Bone marrow (tissue), 2 donors: Measurements from ENCODE around the gene NPC2.
A peak's percentile ranks its signal among the peaks of the same experiment; 100 is the strongest.
"Not testable (repeated sequence)": the region's sequence is repeated elsewhere in the genome, so short reads cannot be mapped to it uniquely, and the experiment has no call there.

ENCODE experiments used
- DNase-seq, 2 donors: peaks; one replicate each; lab custom pipeline; 2025; lab: John Stamatoyannopoulos, UW

NPC2 gene

GRCh38 chr14:74469548-74470518, 23.3 kb downstream of the NPC2 start:
- no peak for DNase-seq

- no peak for DNase-seq
Observed at GRCh38 chr14:74468513-74468912, 24.6 kb downstream of the NPC2 start.

- no peak for DNase-seq
Observed at GRCh38 chr14:74465335-74465734, 27.8 kb downstream of the NPC2 start.

- no peak for DNase-seq
Observed at GRCh38 chr14:74464785-74465184, 28.3 kb downstream of the NPC2 start.

- DNase-seq, result no peak
Observed at GRCh38 chr14:74463697-74464096, 29.4 kb downstream of the NPC2 start.

- no peak for DNase-seq
Observed at GRCh38 chr14:74462993-74463392, 30.1 kb downstream of the NPC2 start.

- DNase-seq, result no peak
Observed at GRCh38 chr14:74459976-74460375, 33.1 kb downstream of the NPC2 start.

- peak; percentile 3 to 8 for DNase-seq
Observed at GRCh38 chr14:74459289-74459946, 33.7 kb downstream of the NPC2 start.

- DNase-seq, result no peak
Observed at GRCh38 chr14:74457565-74457895, 35.6 kb downstream of the NPC2 start.

GRCh38 chr14:74456684-74457564, 36.2 kb downstream of the NPC2 start:
- no peak for DNase-seq

GRCh38 chr14:74454397-74454796, 38.7 kb downstream of the NPC2 start:
- DNase-seq, result not testable (repeated sequence)

- no peak for DNase-seq
Observed at GRCh38 chr14:74444866-74445265, 48.2 kb downstream of the NPC2 start.

GRCh38 chr14:74442757-74443156, 50.3 kb downstream of the NPC2 start:
- DNase-seq, result no peak

- DNase-seq, result no peak
Observed at GRCh38 chr14:74441113-74441512, 52.0 kb downstream of the NPC2 start.

GRCh38 chr14:74438351-74438915, 54.7 kb downstream of the NPC2 start:
- DNase-seq, result no peak

GRCh38 chr14:74437496-74438053, 55.5 kb downstream of the NPC2 start:
- no peak for DNase-seq

- no peak for DNase-seq
Observed at GRCh38 chr14:74434294-74434693, 58.8 kb downstream of the NPC2 start.

- no peak for DNase-seq
Observed at GRCh38 chr14:74429991-74430390, 63.1 kb downstream of the NPC2 start.
